OCI-LY7 (cell line): ENCODE results near the gene SMIM10L1. TPM values are rescaled to one million over a fixed set of nuclear protein-coding genes. Genes with fewer than 3 reads are reported as not detected.

ENCODE experiments used
- Bru-seq: library from RNA; stranded (reverse); fragments of 400-500 nt; gene quantifications from one replicate; lab custom pipeline; 2021; lab: Mats Ljungman, UMichigan
- BruChase-seq, 2 experiments: library from RNA; stranded (reverse); fragments of 400-500 nt; gene quantifications; one replicate each; lab custom pipeline; 2021; lab: Mats Ljungman, UMichigan
- BruUV-seq: library from RNA; stranded (reverse); fragments of 400-500 nt; replicated peaks from 2 replicates; lab custom pipeline; 2021; lab: Mats Ljungman, UMichigan
- CTCF ChIA-PET: fragments of 300-600 bp; sonication (Branson Sonifier 250); formaldehyde crosslinking; loops from one replicate; lab custom pipeline; 2022; ENCODE audit warnings: antibody characterized with exemption; ENCODE audit not compliant: unreplicated experiment; lab: Charles Lee
- POLR2A ChIA-PET: fragments of 300-600 bp; sonication (Branson Sonifier 250); formaldehyde crosslinking; loops from one replicate; lab custom pipeline; 2022; ENCODE audit warnings: antibody characterized with exemption; lab: Charles Lee
- DNase-seq: peaks from one replicate; pipeline ENCODE4 v3.0.0-alpha.2; 2015; ENCODE audit warnings: low spot score
- H2AFZ ChIP-seq: fragments of 200-600 bp; sonication (generic), shearing (Covaris generic); 2 replicates; pipeline ENCODE4 v1.6.1; 2014; ENCODE audit warnings: mild to moderate bottlenecking, antibody characterized with exemption, low read length, moderate library complexity
- H3K27ac ChIP-seq: fragments of 200-600 bp; sonication (generic); 2 replicates; pipeline ENCODE4 v1.5.1; 2014; ENCODE audit warnings: mixed run types, low read depth, mild to moderate bottlenecking, moderate library complexity, low read length, inconsistent platforms; ENCODE audit not compliant: poor library complexity, severe bottlenecking
- H3K36me3 ChIP-seq: fragments of 200-600 bp; sonication (generic); 2 replicates; pipeline ENCODE4 v1.6.1; 2014; ENCODE audit warnings: mild to moderate bottlenecking, antibody characterized with exemption, low read length, moderate library complexity, mixed read lengths; ENCODE audit not compliant: insufficient read depth
- H3K4me1 ChIP-seq: fragments of 200-600 bp; sonication (generic); 2 replicates; pipeline ENCODE4 v1.5.1; 2014; ENCODE audit warnings: mild to moderate bottlenecking, low read length; ENCODE audit not compliant: insufficient read depth, poor library complexity, severe bottlenecking
- H3K4me2 ChIP-seq: fragments of 200-600 bp; sonication (generic); 2 replicates; pipeline ENCODE4 v1.6.1; 2014; ENCODE audit warnings: mild to moderate bottlenecking, low read length
- H3K4me3 ChIP-seq: fragments of 200-600 bp; sonication (generic); 2 replicates; pipeline ENCODE4 v1.5.1; 2014; ENCODE audit warnings: mild to moderate bottlenecking, low read depth, low read length; ENCODE audit not compliant: poor library complexity, severe bottlenecking
- H3K79me2 ChIP-seq: fragments of 200-600 bp; sonication (generic); 2 replicates; pipeline ENCODE4 v1.6.1; 2016; ENCODE audit warnings: low read depth, mild to moderate bottlenecking, low read length, moderate library complexity, mixed read lengths; ENCODE audit not compliant: insufficient read depth
- H3K9me2 ChIP-seq: fragments of 200-600 bp; sonication (generic); 2 replicates; pipeline ENCODE4 v1.6.1; 2016; ENCODE audit warnings: mild to moderate bottlenecking, low read length, mixed read lengths; ENCODE audit not compliant: insufficient read depth
- H3K9me3 ChIP-seq: fragments of 200-600 bp; sonication (generic); 2 replicates; pipeline ENCODE4 v1.6.1; 2014; ENCODE audit warnings: mild to moderate bottlenecking, mixed run types, low read length, mixed read lengths
- H4K20me1 ChIP-seq: fragments of 200-600 bp; sonication (generic); 2 replicates; pipeline ENCODE4 v1.6.1; 2014; ENCODE audit warnings: mild to moderate bottlenecking, antibody characterized with exemption, low read length, moderate library complexity, mixed read lengths; ENCODE audit not compliant: insufficient read depth
- EZH2phosphoT487 ChIP-seq: fragments of 200-600 bp; sonication (generic); IDR thresholded peaks from 2 replicates; pipeline ENCODE4 v1.6.1; 2018; ENCODE audit warnings: low read depth, borderline replicate concordance, mild to moderate bottlenecking, mixed run types, antibody characterized with exemption, low read length, moderate library complexity, mixed read lengths
- intact Hi-C: fragments of 100-400 bp; cut with micrococcal nuclease; formaldehyde crosslinking; loops from one replicate; pipeline ENCODE4 v1.10.0; 2022; ENCODE audit not compliant: unreplicated experiment
- long read RNA-seq: library from polyadenylated mRNA; stranded (forward); transcript quantifications from one replicate; pipeline ENCODE4 v2.0.0, GENCODE V29; 2022
- total RNA-seq, 2 experiments: library from RNA; depleted of rRNA in 1 of 2; stranded (reverse); fragments of >200 nt in 1 of 2; shearing (Covaris generic) in 1 of 2; gene quantifications; 2 replicates each; pipeline ENCODE4 v1.2.3, GENCODE V29; 2014 to 2022
- TF ChIP-seq, protein P1 (sequence below): fragments of 200-600 bp; sonication (generic); conservative IDR thresholded peaks from 2 replicates; pipeline ENCODE4 v1.5.1; 2014; ENCODE audit warnings: mild to moderate bottlenecking, antibody characterized with exemption, low read length, moderate library complexity, mixed read lengths

SMIM10L1 gene
- total RNA-seq (2014; rRNA removed; shearing (Covaris generic)) (5.8 and 8.4 TPM in 2 replicates), total RNA-seq (2022) (6.9 and 7.8 TPM in 2 replicates), Bru-seq, nascent RNA (percentile 80 among the genes with signal in this experiment), BruChase-seq, experiment 1, labeled RNA remaining after a 6-hour chase (percentile 76 among the genes with signal in this experiment), BruChase-seq, experiment 2, labeled RNA remaining after a 2-hour chase (percentile 86 among the genes with signal in this experiment)
- long read RNA-seq, full-length matches to known transcripts = 31 of 31 reads
- long read RNA-seq, partial matches to known transcripts = 0 of 31 reads
- long read RNA-seq, other reads (novel, unspliced or antisense) = 0 of 31 reads

DNA sequence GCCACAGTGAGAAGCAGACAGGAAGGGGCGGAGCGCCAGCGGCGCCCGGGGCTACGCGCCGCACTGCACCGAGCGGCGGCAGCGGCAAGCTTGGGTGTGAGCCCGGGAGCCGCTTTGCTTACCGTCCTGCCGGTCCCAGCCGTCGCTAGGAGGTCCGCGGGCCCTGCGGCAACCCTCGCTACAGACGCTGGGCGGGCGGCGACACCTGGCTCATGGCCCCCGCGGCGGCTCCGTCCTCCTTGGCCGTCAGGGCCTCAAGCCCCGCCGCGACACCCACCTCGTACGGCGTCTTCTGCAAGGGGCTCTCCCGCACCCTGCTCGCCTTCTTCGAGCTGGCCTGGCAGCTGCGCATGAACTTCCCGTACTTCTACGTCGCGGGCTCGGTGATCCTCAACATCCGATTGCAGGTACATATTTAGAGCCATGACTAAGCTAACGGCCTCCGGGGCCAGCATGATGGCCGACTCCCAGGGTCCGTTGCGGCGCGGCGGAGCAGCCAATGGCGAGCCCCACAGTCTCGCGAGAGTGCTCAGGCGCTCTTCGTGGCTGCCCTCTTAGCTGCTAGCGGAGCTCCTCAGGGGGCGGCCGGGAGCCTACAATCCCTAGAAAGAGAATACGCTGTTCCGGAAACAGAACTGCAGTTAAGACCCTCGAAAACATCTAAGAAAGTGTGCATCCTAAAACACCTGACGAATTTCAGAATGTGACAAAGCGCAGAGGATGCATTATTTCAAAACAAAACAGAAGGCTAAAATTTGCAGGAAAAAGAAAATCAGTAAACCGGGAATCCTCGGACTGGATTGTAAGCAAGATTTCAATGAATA is at the start of gene SMIM10L1:
TSS of gene SMIM10L1 (plus strand) at position 50 of the 824 bp plus-strand sequence. CDS start at position 213, 163 bp downstream.
- Histone ChIP-seq H3K9me3 (no peaks in the 10 kb centered on the region), H3K27ac (peak within 1 kb of the TSS; percentile 83), H2AFZ (peak within 1 kb of the TSS; percentile 77), H3K9me2 (no peaks in the 10 kb centered on the region), H3K4me2 (peak within 1 kb of the TSS; percentile 85), H3K4me3 (peak within 1 kb of the TSS; percentile 77), H3K36me3 (peaks cover 29% of the 10 kb centered on the region), H3K79me2 (peaks cover 66% of the 10 kb centered on the region), H4K20me1 (peaks cover 30% of the 10 kb centered on the region), H3K4me1 (peaks cover 22% of the 10 kb centered on the region)
- ChIA-PET CTCF (no interaction called here), POLR2A (interaction anchor here (0.5 to 2.1 kb wide), 11 partner anchors 8 to 1185 kb away, joined by 3 to 7 read pairs (median 3); partner anchors contain the start of gene TAS2R46)
- DNase-seq = peak; percentile 97
- intact Hi-C loops = loop anchor here (2.0 kb wide), 1 partner anchor 449 kb away; the partner anchor contains the start of gene YBX3
- TF ChIP-seq EZH2phosphoT487 = no peak
- TF ChIP-seq, protein P1, sequence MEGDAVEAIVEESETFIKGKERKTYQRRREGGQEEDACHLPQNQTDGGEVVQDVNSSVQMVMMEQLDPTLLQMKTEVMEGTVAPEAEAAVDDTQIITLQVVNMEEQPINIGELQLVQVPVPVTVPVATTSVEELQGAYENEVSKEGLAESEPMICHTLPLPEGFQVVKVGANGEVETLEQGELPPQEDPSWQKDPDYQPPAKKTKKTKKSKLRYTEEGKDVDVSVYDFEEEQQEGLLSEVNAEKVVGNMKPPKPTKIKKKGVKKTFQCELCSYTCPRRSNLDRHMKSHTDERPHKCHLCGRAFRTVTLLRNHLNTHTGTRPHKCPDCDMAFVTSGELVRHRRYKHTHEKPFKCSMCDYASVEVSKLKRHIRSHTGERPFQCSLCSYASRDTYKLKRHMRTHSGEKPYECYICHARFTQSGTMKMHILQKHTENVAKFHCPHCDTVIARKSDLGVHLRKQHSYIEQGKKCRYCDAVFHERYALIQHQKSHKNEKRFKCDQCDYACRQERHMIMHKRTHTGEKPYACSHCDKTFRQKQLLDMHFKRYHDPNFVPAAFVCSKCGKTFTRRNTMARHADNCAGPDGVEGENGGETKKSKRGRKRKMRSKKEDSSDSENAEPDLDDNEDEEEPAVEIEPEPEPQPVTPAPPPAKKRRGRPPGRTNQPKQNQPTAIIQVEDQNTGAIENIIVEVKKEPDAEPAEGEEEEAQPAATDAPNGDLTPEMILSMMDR = no peak; the same call in 1 of the 2 replicates
- BruUV-seq = no TSS peak

DNA sequence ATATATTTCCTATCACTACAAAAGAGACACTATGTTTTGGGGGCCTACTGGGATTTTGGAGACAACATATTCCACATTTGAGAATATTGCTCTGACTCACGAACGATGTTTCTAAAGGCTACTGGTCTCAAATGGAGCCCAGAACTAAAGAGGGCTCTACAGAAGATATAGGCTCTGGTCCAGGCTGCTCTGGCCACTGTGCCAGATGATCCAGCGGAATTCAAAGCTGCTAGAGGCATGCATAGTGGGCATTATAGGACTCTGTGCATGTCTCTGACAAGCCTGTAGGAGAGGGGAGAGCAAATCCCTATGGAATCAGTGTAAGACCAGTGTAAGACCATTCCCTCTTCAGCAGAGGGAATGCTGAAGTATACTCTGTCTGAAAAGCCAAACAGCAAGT is 40.6 kb upstream of the SMIM10L1 start:
- Histone ChIP-seq H3K9me3 (0 out of 2 replicates have a peak, but pooled peaks cover 7% of the 10 kb centered on the region), H3K4me3 (no peak overlapping the region), H4K20me1 (no peaks in the 10 kb centered on the region), H3K79me2 (peaks cover 2% of the 10 kb centered on the region; the same call in 1 of the 2 replicates), H3K27ac (no peak overlapping the region), H3K36me3 (no peaks in the 10 kb centered on the region), H2AFZ (no peak overlapping the region), H3K4me2 (no peak overlapping the region), H3K4me1 (no peaks in the 10 kb centered on the region), H3K9me2 (no peaks in the 10 kb centered on the region)
- POLR2A ChIA-PET = no interaction called here
- CTCF ChIA-PET = no interaction called here
- no peak for DNase-seq
- no peak for TF ChIP-seq EZH2phosphoT487
- TF ChIP-seq, protein P1 = no peak
- BruUV-seq = no TSS peak
- intact Hi-C loops = no loop called here
